DND-41 (cell line): ENCODE results near the gene PDZRN3.

Source experiments
- CTCF ChIP-seq: IDR thresholded peaks from 2 replicates; pipeline ENCODE4 v1.5.1; 2012; ENCODE audit warnings: borderline replicate concordance, low read length, moderate library complexity, mild to moderate bottlenecking; ENCODE audit not compliant: poor library complexity, severe bottlenecking; ENCODE audit errors: extremely low read depth
- EZH2 ChIP-seq: IDR thresholded peaks from 3 replicates; pipeline ENCODE4 v1.6.1; 2012; ENCODE audit warnings: borderline replicate concordance, low read depth, mild to moderate bottlenecking, moderate library complexity, low read length, inconsistent platforms; ENCODE audit not compliant: severe bottlenecking

GRCh38 chr3:73605861-73606260 is 18.9 kb downstream of the PDZRN3 start:
- TF ChIP-seq CTCF = no peak
- TF ChIP-seq EZH2 = no peak
